GF-D8 (cell line): Measurements from ENCODE around the gene ST6GALNAC4.

Experiments
- DNase-seq: peaks from one replicate; lab custom pipeline; 2025; lab: John Stamatoyannopoulos, UW

ST6GALNAC4 gene

GRCh38 chr9:127946728-127947127 lies 29.9 kb upstream of the ST6GALNAC4 start:
- no peak for DNase-seq

- DNase-seq = no peak
Observed at GRCh38 chr9:127945942-127946341, 29.1 kb upstream of the ST6GALNAC4 start.

GRCh38 chr9:127945338-127945737 lies 28.5 kb upstream of the ST6GALNAC4 start:
- no peak for DNase-seq

- DNase-seq = no peak
Observed at GRCh38 chr9:127944586-127945218, 27.9 kb upstream of the ST6GALNAC4 start.

GRCh38 chr9:127943731-127944144 lies 26.9 kb upstream of the ST6GALNAC4 start:
- no peak for DNase-seq

DNA sequence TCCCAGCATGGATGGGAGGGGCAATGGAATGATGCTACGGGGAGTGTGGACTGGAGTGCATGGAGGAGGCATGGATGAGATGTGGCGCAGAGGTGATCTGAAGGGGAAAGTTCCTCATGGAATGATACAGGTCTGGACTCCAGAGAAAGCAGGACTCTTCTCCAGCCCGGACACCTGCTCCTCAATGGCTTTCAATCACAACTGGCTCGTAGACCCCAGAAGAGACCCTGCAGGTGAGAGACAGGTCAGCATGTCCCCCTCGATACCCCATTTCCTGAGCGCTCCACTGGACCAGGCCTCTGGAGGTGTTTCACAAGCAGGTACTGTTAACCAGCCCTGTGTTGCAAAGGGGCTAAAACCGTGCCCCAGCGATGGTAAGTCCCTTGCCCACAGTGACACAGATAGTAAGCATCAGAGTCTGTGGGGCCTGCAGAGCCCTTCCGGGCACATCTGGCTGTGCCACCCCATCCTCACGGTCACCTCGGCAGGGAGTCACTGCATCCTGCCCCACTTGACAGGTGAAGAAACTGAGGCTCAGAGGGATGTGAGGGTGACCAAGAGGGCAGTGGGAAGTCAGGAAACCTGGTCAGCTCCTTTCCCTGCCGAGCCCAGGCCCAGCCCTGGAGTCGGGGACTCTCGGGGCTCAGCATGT lies 26.3 kb upstream of the ST6GALNAC4 start:
- DNase-seq = no peak

GRCh38 chr9:127942216-127943010 lies 25.6 kb upstream of the ST6GALNAC4 start:
- no peak for DNase-seq

DNA sequence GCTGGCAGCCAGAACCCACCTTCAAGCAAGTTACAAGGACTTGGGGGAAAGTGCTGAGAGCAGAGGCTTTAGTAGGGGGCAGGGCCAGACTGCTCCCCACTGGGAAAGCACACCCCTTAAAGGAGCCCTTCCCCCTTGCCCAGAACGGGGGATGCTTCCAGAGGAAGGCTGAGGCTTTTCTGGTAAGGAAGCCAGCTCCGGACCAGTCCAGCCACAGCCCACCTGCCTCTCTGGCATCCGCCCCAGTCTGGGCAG lies 25.0 kb upstream of the ST6GALNAC4 start:
- no peak for DNase-seq

DNA sequence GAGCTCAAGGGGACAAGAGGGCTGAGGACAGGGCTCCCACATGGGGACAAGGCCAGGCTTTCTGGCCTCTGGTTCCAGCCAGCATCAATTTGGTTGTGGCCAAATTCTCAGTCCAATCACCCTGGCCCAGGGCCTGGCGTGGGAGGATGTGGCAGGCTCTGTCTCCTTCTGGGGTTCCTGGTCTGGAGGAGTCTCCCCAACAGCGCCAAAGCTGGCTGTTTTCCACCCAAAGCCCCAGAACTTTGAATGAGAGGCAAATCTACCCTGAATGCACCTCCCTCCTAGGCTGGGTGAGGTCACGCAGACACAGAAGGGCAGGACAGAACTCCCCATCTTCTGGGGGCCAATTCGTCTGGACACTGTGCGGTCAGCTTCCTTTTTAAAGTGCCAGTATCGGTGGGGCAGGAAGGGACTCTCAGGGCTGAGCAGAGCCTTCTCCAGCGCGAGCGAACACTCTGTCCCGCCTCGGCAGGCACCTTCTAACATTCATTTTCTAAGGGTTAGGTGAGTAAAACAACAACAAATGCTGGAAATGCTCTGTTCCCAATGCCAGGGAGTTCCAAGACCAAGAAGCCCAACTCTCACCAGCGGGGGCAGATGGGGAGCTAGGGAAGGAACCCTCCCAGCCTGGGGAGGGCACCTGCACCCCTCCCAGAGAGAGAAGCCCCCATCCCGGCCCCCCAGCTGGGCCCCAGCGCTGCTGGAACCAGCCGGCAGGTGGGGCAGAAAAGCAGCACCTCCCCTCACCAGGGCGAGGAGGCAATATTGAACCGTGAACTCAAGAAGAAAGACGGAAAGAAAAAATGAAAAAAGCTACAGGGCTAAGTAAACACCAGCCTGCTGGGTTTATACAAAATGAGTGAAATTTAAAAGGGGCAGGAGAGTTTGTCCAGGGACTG lies 24.5 kb upstream of the ST6GALNAC4 start:
- DNase-seq = no peak

DNA sequence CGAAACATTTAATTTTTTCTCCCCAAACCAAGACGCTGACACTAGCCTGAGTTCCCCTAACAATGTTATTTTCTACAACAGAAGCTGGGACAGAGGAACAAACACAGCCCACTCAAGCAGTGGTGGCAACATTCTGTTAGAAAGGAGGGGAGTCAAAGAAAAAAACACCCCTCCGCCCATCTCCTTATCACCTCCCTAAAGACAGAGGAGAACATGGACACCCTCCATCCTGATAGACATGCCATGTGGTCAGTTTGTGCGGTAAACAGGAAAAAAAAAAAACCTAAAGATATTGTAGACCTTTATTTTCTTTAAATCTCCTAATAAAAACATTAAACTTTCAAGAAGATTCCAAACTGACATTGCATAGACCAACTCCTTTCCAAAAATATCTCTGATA lies 23.8 kb upstream of the ST6GALNAC4 start:
- DNase-seq = no peak

- no peak for DNase-seq
Observed at GRCh38 chr9:127938298-127938690, 21.5 kb upstream of the ST6GALNAC4 start.

DNA sequence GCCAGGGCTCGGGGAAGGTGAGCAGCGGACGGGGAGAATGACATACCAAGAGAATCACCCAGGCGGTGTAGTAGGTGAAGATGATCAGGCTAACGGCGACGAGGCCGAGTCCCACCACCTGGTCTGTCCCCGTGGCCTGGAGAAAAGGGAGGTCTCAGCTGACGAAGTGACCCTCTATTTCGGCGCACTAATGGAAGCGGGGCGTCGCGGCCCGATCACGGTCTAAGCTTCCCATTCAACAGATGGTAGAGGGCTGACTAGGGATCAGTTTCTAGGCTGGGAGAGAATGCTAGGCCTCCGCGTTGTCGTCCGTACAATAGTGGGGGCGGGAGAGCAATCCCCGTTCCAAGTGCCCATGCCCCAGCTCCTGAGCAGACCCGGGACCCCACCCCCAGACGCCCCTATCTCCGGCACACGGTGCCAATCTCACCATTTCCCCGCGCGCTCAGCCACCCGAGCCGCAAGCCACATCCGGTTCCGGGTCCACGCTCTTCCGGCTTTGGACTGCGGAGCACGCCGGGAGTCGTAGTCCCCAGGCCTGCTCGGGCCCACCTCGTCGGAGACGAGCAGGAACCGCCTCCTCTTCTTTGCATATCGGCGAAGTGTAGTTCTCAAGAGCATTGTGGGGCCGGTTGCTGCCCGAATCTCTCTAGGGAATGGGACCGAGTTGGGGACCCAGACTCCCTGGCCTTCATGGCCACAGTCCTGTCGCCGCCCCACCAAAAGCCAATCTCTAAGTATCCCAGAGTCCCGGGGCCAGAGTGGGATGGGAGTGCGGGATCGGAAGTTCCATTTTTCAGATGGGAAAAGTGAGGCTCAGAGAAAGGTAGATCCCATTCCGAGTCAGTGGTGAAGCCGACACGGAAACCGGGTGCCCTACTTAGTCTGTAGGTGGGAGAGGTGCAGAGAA lies 20.8 kb upstream of the ST6GALNAC4 start, which contains the start of gene DPM2:
Gene DPM2 (minus strand): TSS at position 467 of the 910 bp plus-strand sequence. CDS start 34 bp downstream, at position 433.
- peak; percentile 53 for DNase-seq

DNA sequence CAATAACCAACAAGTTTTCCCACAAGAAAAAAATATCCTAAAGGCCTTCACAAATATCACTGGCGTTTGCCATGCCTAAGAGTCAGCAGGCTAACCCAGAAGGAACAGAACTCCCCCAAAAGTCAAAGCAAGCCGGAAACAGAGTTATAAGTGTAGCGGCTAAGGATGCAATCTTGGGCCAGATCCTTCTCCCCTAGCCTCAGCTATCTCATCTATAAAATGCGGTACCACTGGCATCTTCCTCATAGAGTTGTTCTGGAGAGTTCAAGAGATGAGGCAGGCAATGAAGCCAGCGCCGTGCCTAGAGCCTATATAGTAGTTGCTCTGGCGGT lies 20.2 kb upstream of the ST6GALNAC4 start:
- DNase-seq = no peak

- DNase-seq = no peak
Observed at GRCh38 chr9:127936347-127936852, 19.6 kb upstream of the ST6GALNAC4 start.

- DNase-seq = no peak
Observed at GRCh38 chr9:127935765-127936221, 19.0 kb upstream of the ST6GALNAC4 start.

GRCh38 chr9:127934986-127935385 lies 18.1 kb upstream of the ST6GALNAC4 start:
- no peak for DNase-seq

- no peak for DNase-seq
Observed at GRCh38 chr9:127934248-127934647, 17.4 kb upstream of the ST6GALNAC4 start.

- no peak for DNase-seq
Observed at GRCh38 chr9:127931092-127931881, 14.4 kb upstream of the ST6GALNAC4 start.

- DNase-seq = no peak
Observed at GRCh38 chr9:127930231-127931091, 13.6 kb upstream of the ST6GALNAC4 start, which contains the start of gene PIP5KL1. TSS of gene PIP5KL1 (minus strand) at chr9:127930777. CDS start at chr9:127930752, 25 bp downstream.
